GM12878 (cell line): ENCODE results near the gene FAM228B.

Experiments used
- CEBPB ChIP-seq, 2 experiments: fragments of 150-350 bp in 1 of 2; IDR thresholded peaks; 2 replicates each; pipeline ENCODE4 v1.6.1; 2012 to 2014; ENCODE audit warnings: low read depth in 2 of 2, low read length in 2 of 2, borderline replicate concordance in 1 of 2, inconsistent platforms in 1 of 2
- CTCF ChIP-seq, 3 experiments: IDR thresholded peaks in 2 of 3; conservative IDR thresholded peaks in 1 of 3; 2 replicates each; pipeline ENCODE4 v1.5.1; 2011; ENCODE audit warnings: low read depth in 3 of 3, low read length in 3 of 3, mild to moderate bottlenecking in 3 of 3, control low read depth in 2 of 3, moderate library complexity in 2 of 3, inconsistent platforms in 1 of 3, mixed read lengths in 1 of 3; ENCODE audit not compliant: control insufficient read depth in 2 of 3, insufficient read depth in 1 of 3; ENCODE audit errors: extremely low read depth in 1 of 3
- MXI1 ChIP-seq: fragments of 150-350 bp; IDR thresholded peaks from 2 replicates; pipeline ENCODE4 v1.6.1; 2011; ENCODE audit warnings: low read depth, mild to moderate bottlenecking, inconsistent platforms, low read length, improper control_type of control experiment
- NBN ChIP-seq: fragments of 450-650 bp; IDR thresholded peaks from 2 replicates; pipeline ENCODE4 v1.6.1; 2016
- NFXL1 ChIP-seq: fragments of 450-650 bp; IDR thresholded peaks from 2 replicates; pipeline ENCODE4 v1.6.1; 2017; ENCODE audit warnings: antibody characterized with exemption, mild to moderate bottlenecking, borderline replicate concordance
- PBX3 ChIP-seq: IDR thresholded peaks from 2 replicates; pipeline ENCODE4 v1.6.1; 2011; ENCODE audit warnings: mild to moderate bottlenecking, low read depth, low read length, moderate library complexity; ENCODE audit not compliant: insufficient replicate concordance

- TF ChIP-seq CTCF (IDR thresholded peaks at IDR 0.05 in 2 of 3, conservative IDR thresholded peaks at IDR 0.05 in 1 of 3; ENCODE audit: control insufficient read depth in 2 of 3, extremely low read depth in 1 of 3, insufficient read depth in 1 of 3, low read depth in 3 of 3, low read length in 3 of 3) (no peak), NFXL1 (no peak), MXI1 (no peak), NBN (no peak), CEBPB (IDR thresholded peaks at IDR 0.05; ENCODE audit: borderline replicate concordance in 1 of 2, low read depth in 2 of 2, low read length in 2 of 2) (no peak), PBX3 (no peak)
Observed at GRCh38 chr2:24111407-24111901, 11.8 kb upstream of the FAM228B start.
